ENCODE results near the gene SLC25A20.

The SLC25A20 gene

DNA sequence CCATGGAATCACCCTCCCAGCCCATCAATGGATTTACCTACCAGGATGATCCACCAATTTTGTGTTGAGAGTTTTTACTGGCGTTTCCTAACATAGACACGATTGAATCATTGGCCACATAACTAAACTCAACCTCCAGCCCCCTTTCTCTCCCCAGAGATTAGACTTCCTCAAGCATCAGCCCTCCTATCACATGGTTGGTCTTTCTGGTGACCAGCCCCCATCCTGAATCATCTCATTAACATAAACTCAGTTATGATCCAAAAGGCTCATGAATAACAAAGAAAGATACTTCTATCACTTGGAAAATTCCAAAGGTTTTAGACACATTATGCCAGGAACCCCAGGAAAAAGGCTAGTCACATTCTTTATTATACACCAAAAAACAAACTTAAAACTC, 72.2 kb downstream of the SLC25A20 start:
- Histone ChIP-seq H3K36me3 (ENCODE audit: insufficient read depth, low read length) (no peaks in the 10 kb centered on the region), H3K27ac (ENCODE audit: low read depth, low read length, poor library complexity, severe bottlenecking) (no peak overlapping the region), H3K9me2 (ENCODE audit: low read depth, low read length) (no peaks in the 10 kb centered on the region), H3K79me2 (ENCODE audit: insufficient read depth, low read length) (no peaks in the 10 kb centered on the region; the same call in none of the 2 replicates), H2AFZ (ENCODE audit: low read length) (no peak overlapping the region), H3F3A (ENCODE audit: insufficient read depth, low read length) (no peaks in the 10 kb centered on the region), H4K20me1 (ENCODE audit: insufficient read depth, low read length) (no peaks in the 10 kb centered on the region), H3K4me3 (ENCODE audit: low read depth, low read length, poor library complexity, severe bottlenecking) (no peak overlapping the region), H3K9ac (ENCODE audit: low read length) (no peak overlapping the region), H3K4me2 (ENCODE audit: low read length) (no peak overlapping the region), H3K9me3 (ENCODE audit: low read length) (no peaks in the 10 kb centered on the region), H3K4me1 (ENCODE audit: insufficient read depth, low read length, severe bottlenecking) (peaks cover 7% of the 10 kb centered on the region), H3K27me3 (ENCODE audit: insufficient read depth, low read length) (no peaks in the 10 kb centered on the region)
- TF ChIP-seq, protein P1, sequence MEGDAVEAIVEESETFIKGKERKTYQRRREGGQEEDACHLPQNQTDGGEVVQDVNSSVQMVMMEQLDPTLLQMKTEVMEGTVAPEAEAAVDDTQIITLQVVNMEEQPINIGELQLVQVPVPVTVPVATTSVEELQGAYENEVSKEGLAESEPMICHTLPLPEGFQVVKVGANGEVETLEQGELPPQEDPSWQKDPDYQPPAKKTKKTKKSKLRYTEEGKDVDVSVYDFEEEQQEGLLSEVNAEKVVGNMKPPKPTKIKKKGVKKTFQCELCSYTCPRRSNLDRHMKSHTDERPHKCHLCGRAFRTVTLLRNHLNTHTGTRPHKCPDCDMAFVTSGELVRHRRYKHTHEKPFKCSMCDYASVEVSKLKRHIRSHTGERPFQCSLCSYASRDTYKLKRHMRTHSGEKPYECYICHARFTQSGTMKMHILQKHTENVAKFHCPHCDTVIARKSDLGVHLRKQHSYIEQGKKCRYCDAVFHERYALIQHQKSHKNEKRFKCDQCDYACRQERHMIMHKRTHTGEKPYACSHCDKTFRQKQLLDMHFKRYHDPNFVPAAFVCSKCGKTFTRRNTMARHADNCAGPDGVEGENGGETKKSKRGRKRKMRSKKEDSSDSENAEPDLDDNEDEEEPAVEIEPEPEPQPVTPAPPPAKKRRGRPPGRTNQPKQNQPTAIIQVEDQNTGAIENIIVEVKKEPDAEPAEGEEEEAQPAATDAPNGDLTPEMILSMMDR (IDR thresholded peaks at IDR 0.05; ENCODE audit: low read length): no peak
- TF ChIP-seq EZH2 (IDR thresholded peaks at IDR 0.05; ENCODE audit: borderline replicate concordance, low read length): no peak

DNA sequence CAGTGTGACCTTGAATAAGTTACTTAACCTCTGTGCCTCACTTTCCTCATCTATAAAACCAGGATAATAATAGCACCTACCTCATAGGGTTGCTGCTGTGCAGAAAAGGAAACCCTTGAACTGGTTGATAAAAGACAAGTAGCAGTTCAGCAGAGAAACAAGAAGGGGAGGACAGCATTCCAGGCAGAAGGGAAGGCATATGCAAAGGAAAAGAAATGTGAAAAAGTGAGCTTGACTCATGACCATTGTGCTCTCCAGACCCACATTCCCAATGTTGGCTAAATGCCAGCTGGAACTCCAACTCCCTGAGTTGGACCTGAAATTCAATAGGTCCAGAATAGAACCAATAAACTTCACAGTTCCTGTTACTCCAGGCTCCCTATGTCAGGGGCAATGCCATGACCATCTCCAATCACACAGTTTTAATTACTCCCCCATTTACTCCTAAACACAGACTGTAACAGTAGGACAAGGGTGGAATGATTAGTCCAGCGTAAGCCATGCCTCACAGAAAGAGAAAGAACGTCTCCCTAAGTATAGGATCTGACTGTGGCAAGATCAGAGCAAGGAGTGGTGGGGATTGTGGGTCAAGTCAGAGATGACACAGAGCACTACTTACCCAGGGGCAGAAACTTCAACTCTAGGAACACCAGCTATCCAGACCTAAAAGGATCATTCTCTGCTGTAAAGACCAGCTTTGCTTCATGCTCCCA, 77.9 kb downstream of the SLC25A20 start:
- no peaks in the 10 kb centered on the region for H3F3A ChIP-seq (ENCODE audit: insufficient read depth, low read length)
- H4K20me1 ChIP-seq (ENCODE audit: insufficient read depth, low read length): no peaks in the 10 kb centered on the region
- TF ChIP-seq, protein P1 (IDR thresholded peaks at IDR 0.05; ENCODE audit: low read length): no peak
- no peak for TF ChIP-seq EZH2 (IDR thresholded peaks at IDR 0.05; ENCODE audit: borderline replicate concordance, low read length)
- no peak overlapping the region for H3K9ac ChIP-seq (ENCODE audit: low read length)
- no peak overlapping the region for H3K4me3 ChIP-seq (ENCODE audit: low read depth, low read length, poor library complexity, severe bottlenecking)
- H3K9me3 ChIP-seq (ENCODE audit: low read length): no peaks in the 10 kb centered on the region
- H3K36me3 ChIP-seq (ENCODE audit: insufficient read depth, low read length): no peaks in the 10 kb centered on the region
- H3K4me1 ChIP-seq (ENCODE audit: insufficient read depth, low read length, severe bottlenecking): peaks cover 12% of the 10 kb centered on the region
- no peak overlapping the region for H3K27ac ChIP-seq (ENCODE audit: low read depth, low read length, poor library complexity, severe bottlenecking)
- H3K4me2 ChIP-seq (ENCODE audit: low read length): no peak overlapping the region
- no peaks in the 10 kb centered on the region for H3K9me2 ChIP-seq (ENCODE audit: low read depth, low read length)
- H2AFZ ChIP-seq (ENCODE audit: low read length): no peak overlapping the region
- H3K27me3 ChIP-seq (ENCODE audit: insufficient read depth, low read length): no peaks in the 10 kb centered on the region
- no peaks in the 10 kb centered on the region; the same call in none of the 2 replicates for H3K79me2 ChIP-seq (ENCODE audit: insufficient read depth, low read length)

DNA sequence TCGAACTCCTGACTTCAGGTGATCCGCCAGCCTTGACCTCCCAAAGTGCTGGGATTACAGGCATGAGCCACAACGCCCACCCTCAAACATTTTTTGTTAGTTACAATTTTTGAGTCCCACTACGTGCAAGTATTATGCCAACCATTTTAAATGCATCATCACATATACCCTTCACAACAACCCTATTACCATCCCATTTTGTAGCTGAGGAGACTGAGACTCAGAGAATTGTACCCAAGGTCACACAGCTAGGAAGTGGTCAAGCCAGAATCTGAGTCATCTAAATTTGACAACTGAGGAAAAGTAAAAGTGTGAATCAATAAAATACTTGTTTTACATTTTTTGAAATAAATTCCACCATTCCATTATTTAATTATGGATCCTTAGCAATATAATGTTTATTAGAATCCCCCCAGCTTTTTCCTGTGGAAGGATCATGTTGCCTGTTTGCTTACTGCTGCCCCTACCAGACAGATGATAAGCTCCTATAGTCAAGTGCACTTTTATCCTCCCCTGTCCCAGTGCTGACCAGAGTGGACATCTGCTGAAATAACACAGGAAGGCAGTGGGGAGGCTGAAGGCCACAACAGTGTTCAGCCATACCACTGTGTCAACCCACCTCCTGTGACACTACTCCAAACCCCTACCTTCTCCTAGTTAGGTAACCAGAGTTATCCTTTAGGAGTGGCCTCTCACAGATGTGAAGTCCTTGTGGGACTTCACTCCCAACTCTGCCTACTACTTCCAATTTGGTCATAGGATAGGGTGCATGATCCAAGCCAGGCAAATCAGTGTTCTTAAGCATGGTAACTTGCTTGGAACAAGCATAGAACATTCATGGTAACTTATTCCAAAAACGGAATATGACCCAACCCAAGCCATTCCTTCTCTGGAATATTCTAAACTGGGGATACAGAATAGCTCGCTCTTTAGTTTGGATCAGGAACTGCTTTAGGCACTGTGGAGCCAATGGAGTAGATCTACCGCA, 79.2 kb downstream of the SLC25A20 start:
- Histone ChIP-seq H3K4me2 (ENCODE audit: low read length) (no peak overlapping the region), H3K36me3 (ENCODE audit: insufficient read depth, low read length) (no peaks in the 10 kb centered on the region)

More for the DNA sequence above, 79.2 kb downstream of the SLC25A20 start:
- no peak for TF ChIP-seq EZH2 (IDR thresholded peaks at IDR 0.05; ENCODE audit: borderline replicate concordance, low read length)
- TF ChIP-seq, protein P1 (IDR thresholded peaks at IDR 0.05; ENCODE audit: low read length): no peak
- no peaks in the 10 kb centered on the region for H3F3A ChIP-seq (ENCODE audit: insufficient read depth, low read length)
- H4K20me1 ChIP-seq (ENCODE audit: insufficient read depth, low read length): no peaks in the 10 kb centered on the region
- no peak overlapping the region for H3K9ac ChIP-seq (ENCODE audit: low read length)
- H3K9me3 ChIP-seq (ENCODE audit: low read length): no peaks in the 10 kb centered on the region
- H3K79me2 ChIP-seq (ENCODE audit: insufficient read depth, low read length): no peaks in the 10 kb centered on the region; the same call in none of the 2 replicates
- H3K27me3 ChIP-seq (ENCODE audit: insufficient read depth, low read length): no peaks in the 10 kb centered on the region
- H3K9me2 ChIP-seq (ENCODE audit: low read depth, low read length): no peaks in the 10 kb centered on the region
- no peak overlapping the region for H2AFZ ChIP-seq (ENCODE audit: low read length)
- H3K4me3 ChIP-seq (ENCODE audit: low read depth, low read length, poor library complexity, severe bottlenecking): no peak overlapping the region
- no peak overlapping the region for H3K27ac ChIP-seq (ENCODE audit: low read depth, low read length, poor library complexity, severe bottlenecking)
- H3K4me1 ChIP-seq (ENCODE audit: insufficient read depth, low read length, severe bottlenecking): peaks cover 12% of the 10 kb centered on the region

All from OCI-LY1 (cell line).